ENCODE measurements around the gene MOV10L1.

MOV10L1 gene

DNA sequence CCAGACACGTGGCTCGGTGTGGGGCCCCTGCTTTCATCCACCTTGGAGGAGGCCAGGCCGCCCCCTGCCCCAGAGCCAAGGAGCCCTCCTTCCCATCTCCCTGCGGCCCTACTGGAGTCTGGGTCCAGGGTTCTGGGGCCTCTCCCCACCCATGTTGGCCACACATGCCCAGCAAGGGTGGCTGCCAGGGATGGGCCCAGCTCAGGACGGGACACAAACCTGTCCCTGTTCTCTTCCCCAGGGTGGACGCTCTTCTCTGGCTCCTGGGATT, 85.3 kb downstream of the MOV10L1 start:
- no peaks in the 10 kb centered on the region for H3K27me3 ChIP-seq (ENCODE audit: low read depth, low read length)
- H2AFZ ChIP-seq (ENCODE audit: low read depth, low read length), result no peak overlapping the region
- H3K79me2 ChIP-seq (ENCODE audit: low read length), result no peaks in the 10 kb centered on the region
- H3K4me3 ChIP-seq (ENCODE audit: low read length), result no peak overlapping the region
- H3K36me3 ChIP-seq (replicated peaks; ENCODE audit: low read depth, low read length), result no peaks in the 10 kb centered on the region
- no peaks in the 10 kb centered on the region for H4K20me1 ChIP-seq (ENCODE audit: insufficient read depth, low read length)
- H3K27ac ChIP-seq (ENCODE audit: low read length), result no peak overlapping the region
- H3K9ac ChIP-seq (ENCODE audit: low read length), result no peak overlapping the region
- TF ChIP-seq, protein P1, sequence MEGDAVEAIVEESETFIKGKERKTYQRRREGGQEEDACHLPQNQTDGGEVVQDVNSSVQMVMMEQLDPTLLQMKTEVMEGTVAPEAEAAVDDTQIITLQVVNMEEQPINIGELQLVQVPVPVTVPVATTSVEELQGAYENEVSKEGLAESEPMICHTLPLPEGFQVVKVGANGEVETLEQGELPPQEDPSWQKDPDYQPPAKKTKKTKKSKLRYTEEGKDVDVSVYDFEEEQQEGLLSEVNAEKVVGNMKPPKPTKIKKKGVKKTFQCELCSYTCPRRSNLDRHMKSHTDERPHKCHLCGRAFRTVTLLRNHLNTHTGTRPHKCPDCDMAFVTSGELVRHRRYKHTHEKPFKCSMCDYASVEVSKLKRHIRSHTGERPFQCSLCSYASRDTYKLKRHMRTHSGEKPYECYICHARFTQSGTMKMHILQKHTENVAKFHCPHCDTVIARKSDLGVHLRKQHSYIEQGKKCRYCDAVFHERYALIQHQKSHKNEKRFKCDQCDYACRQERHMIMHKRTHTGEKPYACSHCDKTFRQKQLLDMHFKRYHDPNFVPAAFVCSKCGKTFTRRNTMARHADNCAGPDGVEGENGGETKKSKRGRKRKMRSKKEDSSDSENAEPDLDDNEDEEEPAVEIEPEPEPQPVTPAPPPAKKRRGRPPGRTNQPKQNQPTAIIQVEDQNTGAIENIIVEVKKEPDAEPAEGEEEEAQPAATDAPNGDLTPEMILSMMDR (IDR thresholded peaks at IDR 0.05; ENCODE audit: low read depth, low read length), result no peak
- no peak for TF ChIP-seq EZH2phosphoT487 (IDR thresholded peaks at IDR 0.05; ENCODE audit: low read depth)
- H3K4me1 ChIP-seq (ENCODE audit: low read length), result peaks cover 28% of the 10 kb centered on the region
- H3K4me2 ChIP-seq (ENCODE audit: low read length), result no peak overlapping the region
- H3K9me3 ChIP-seq (ENCODE audit: insufficient read depth, low read length), result no peaks in the 10 kb centered on the region

DNA sequence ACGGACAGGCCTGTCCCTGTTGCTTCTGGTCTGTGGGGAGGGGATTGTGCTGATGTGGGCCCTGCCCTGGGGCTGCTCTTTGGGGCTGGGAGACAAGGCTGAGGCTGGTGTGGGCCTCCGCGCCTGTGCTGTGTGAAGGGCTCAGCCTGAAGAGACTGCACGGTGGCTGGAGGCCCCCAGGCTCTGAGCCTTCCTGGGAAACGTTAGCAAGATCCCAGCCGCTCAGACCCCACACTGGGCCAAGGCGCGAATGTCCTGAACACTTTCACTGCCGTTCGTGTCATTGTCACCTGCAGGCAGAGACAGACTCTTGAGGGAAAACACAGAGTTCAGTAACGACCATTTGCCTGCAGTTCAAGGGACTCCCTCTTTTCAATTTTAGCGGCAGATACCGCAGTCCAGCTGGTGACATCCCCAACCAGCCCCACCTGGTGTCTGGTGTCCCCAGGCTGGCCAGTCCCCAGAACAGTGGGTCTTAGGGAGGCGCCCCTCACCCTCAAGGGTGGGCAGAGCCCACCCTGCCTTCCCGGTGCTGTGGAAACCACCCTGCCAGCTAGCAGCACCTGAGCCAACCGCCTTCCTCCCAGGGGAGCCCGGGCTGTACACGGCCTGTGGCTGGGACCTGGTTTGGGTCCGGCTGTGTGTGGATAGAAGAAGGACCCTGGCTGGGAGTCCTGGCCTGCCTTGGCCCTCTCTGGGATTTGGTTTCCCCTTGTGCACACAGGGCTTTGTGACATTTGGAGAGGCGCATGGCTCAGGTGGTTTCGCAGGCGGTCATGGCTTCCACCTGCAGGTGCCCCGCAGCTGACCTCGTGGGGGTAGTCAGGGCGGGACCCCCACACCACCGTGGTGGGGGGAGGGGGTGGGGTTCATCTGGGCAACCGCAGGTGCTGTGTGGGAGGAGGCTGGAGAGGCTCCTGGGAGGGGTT, 86.4 kb downstream of the MOV10L1 start:
- TF ChIP-seq, protein P1 (IDR thresholded peaks at IDR 0.05; ENCODE audit: low read depth, low read length), result no peak
- TF ChIP-seq EZH2phosphoT487 (IDR thresholded peaks at IDR 0.05; ENCODE audit: low read depth), result no peak
- Histone ChIP-seq H3K79me2 (ENCODE audit: low read length) (no peaks in the 10 kb centered on the region), H4K20me1 (ENCODE audit: insufficient read depth, low read length) (no peaks in the 10 kb centered on the region), H3K4me3 (ENCODE audit: low read length) (no peak overlapping the region), H3K9me3 (ENCODE audit: insufficient read depth, low read length) (no peaks in the 10 kb centered on the region), H3K27ac (ENCODE audit: low read length) (no peak overlapping the region), H3K27me3 (ENCODE audit: low read depth, low read length) (no peaks in the 10 kb centered on the region), H2AFZ (ENCODE audit: low read depth, low read length) (no peak overlapping the region), H3K36me3 (replicated peaks; ENCODE audit: low read depth, low read length) (no peaks in the 10 kb centered on the region), H3K4me2 (ENCODE audit: low read length) (peak overlapping the region; percentile 41; the same call in 1 of the 2 replicates), H3K9ac (ENCODE audit: low read length) (no peak overlapping the region), H3K4me1 (ENCODE audit: low read length) (peaks cover 28% of the 10 kb centered on the region)

DNA sequence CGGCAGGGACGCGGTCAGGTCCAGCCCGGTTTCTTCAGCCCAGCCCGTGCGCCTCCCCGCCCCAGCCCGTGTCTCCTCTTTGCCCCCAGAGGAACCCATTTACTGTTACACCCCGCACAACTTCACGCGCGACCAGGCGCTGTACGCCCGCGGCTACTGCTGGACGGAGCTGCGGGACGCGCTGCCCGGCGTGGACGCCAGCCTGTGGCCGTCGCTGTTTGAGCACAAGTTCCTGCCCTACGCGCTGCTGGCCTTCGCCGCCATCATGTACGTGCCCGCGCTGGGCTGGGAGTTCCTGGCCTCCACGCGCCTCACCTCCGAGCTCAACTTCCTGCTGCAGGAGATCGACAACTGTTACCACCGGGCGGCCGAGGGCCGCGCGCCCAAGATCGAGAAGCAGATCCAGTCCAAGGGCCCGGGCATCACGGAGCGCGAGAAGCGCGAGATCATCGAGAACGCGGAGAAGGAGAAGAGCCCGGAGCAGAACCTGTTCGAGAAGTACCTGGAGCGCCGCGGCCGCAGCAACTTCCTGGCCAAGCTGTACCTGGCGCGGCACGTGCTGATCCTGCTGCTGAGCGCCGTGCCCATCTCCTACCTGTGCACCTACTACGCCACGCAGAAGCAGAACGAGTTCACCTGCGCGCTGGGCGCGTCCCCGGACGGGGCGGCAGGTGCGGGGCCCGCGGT, 87.2 kb downstream of the MOV10L1 start:
- Histone ChIP-seq H3K36me3 (replicated peaks; ENCODE audit: low read depth, low read length) (no peaks in the 10 kb centered on the region), H3K27me3 (ENCODE audit: low read depth, low read length) (no peaks in the 10 kb centered on the region), H3K4me3 (ENCODE audit: low read length) (no peak overlapping the region), H4K20me1 (ENCODE audit: insufficient read depth, low read length) (no peaks in the 10 kb centered on the region), H3K4me1 (ENCODE audit: low read length) (peaks cover 26% of the 10 kb centered on the region), H3K79me2 (ENCODE audit: low read length) (no peaks in the 10 kb centered on the region), H3K9ac (ENCODE audit: low read length) (no peak overlapping the region), H3K27ac (ENCODE audit: low read length) (no peak overlapping the region), H3K9me3 (ENCODE audit: insufficient read depth, low read length) (no peaks in the 10 kb centered on the region), H3K4me2 (ENCODE audit: low read length) (no peak overlapping the region), H2AFZ (ENCODE audit: low read depth, low read length) (no peak overlapping the region)
- TF ChIP-seq, protein P1 (IDR thresholded peaks at IDR 0.05; ENCODE audit: low read depth, low read length), result no peak
- TF ChIP-seq EZH2phosphoT487 (IDR thresholded peaks at IDR 0.05; ENCODE audit: low read depth), result no peak
